HCT116 (cell line): ENCODE results near the gene ANKRA2. TPM values are rescaled to one million over a fixed set of nuclear protein-coding genes. Genes with fewer than 3 reads are reported as not detected.

Experiments used
- ATAC-seq: fragments of 200-7000 bp; cut with Tn5 transposase; 2 replicates; pipeline ENCODE4 v1.9.1; 2020; ENCODE audit warnings: mild to moderate bottlenecking, moderate library complexity
- BruUV-seq: library from RNA; stranded (reverse); fragments of 400-500 nt; replicated peaks from 2 replicates; lab custom pipeline; 2021; lab: Mats Ljungman, UMichigan
- CTCF ChIA-PET: fragments of 300-600 bp; sonication (Branson Sonifier 250); formaldehyde crosslinking; loops from one replicate; lab custom pipeline; 2021; ENCODE audit warnings: antibody characterized with exemption; lab: Charles Lee
- POLR2A ChIA-PET: fragments of 300-600, 350-600 bp; sonication (Branson Sonifier 250); formaldehyde crosslinking; loops from one replicate; lab custom pipeline; 2021; ENCODE audit warnings: antibody characterized with exemption; lab: Charles Lee
- RAD21 ChIA-PET, 2 experiments: fragments of 300-600 bp; sonication (Branson Sonifier 250); formaldehyde crosslinking; loops; one replicate each; lab custom pipeline; 2023; ENCODE audit warnings: low total read pairs in 2 of 2; ENCODE audit not compliant: uncharacterized antibody in 2 of 2, unreplicated experiment in 2 of 2, low non-redundant PET in 1 of 2; lab: Charles Lee
- DNase-seq: peaks from one replicate; pipeline ENCODE4 v3.0.0-alpha.2; 2010; ENCODE audit warnings: low read depth, low spot score
- H2AFZ ChIP-seq: fragments of 200-600 bp; shearing (Covaris generic), sonication (generic); 2 replicates; pipeline ENCODE4 v1.6.1; 2017; ENCODE audit warnings: low read depth, mixed run types, mixed read lengths, antibody characterized with exemption, low read length; ENCODE audit not compliant: poor library complexity, severe bottlenecking
- H3K27ac ChIP-seq: 2 replicates; pipeline ENCODE4 v1.5.1; 2012; ENCODE audit warnings: low read depth, low read length
- H3K27me3 ChIP-seq: fragments of 200-600 bp; sonication (generic); 2 replicates; pipeline ENCODE4 v1.6.1; 2016; ENCODE audit warnings: mixed run types, low read length, mixed read lengths; ENCODE audit not compliant: insufficient read depth
- H3K36me3 ChIP-seq, 2 experiments: fragments of 200-500 bp in 1 of 2; fragments of 200-600 bp in 1 of 2; sonication (Bioruptor generic) in 1 of 2; sonication (generic) in 1 of 2; 2 replicates each; pipeline versions ENCODE4 v1.5.1 to v1.6.1; 2014 to 2016; ENCODE audit warnings: low read length in 2 of 2, inconsistent platforms in 1 of 2, mixed read lengths in 1 of 2, mixed run types in 1 of 2; ENCODE audit not compliant: insufficient read depth in 2 of 2, control insufficient read depth in 1 of 2
- H3K4me1 ChIP-seq, 2 experiments: fragments of 200-600 bp in 1 of 2; sonication (generic) in 1 of 2; 2 replicates each; pipeline versions ENCODE4 v1.5.1 to v1.6.1; 2012 to 2017; ENCODE audit warnings: low read length in 2 of 2, inconsistent platforms in 1 of 2, mild to moderate bottlenecking in 1 of 2, mixed read lengths in 1 of 2, mixed run types in 1 of 2, moderate library complexity in 1 of 2; ENCODE audit not compliant: insufficient read depth in 2 of 2, control insufficient read depth in 1 of 2
- H3K4me2 ChIP-seq: fragments of 200-600 bp; sonication (generic); 2 replicates; pipeline ENCODE4 v1.6.1; 2017; ENCODE audit warnings: mixed run types, low read length, mixed read lengths
- H3K4me3 ChIP-seq, 2 experiments: fragments of 200-600 bp in 1 of 2; sonication (generic) in 1 of 2; replicated peaks in 1 of 2; 2 replicates each; pipeline ENCODE4 v1.5.1; 2011 to 2016; ENCODE audit warnings: low read length in 2 of 2, control low read depth in 1 of 2, low read depth in 1 of 2, mild to moderate bottlenecking in 1 of 2, mixed read lengths in 1 of 2, mixed run types in 1 of 2
- H3K79me2 ChIP-seq: fragments of 200-600 bp; sonication (generic); 2 replicates; pipeline ENCODE4 v1.6.1; 2017; ENCODE audit warnings: mild to moderate bottlenecking, mixed run types, low read length, moderate library complexity, mixed read lengths; ENCODE audit not compliant: insufficient read depth
- H3K9ac ChIP-seq: fragments of 200-600 bp; sonication (generic); 2 replicates; pipeline ENCODE4 v1.6.1; 2016; ENCODE audit warnings: low read length, mixed read lengths
- H3K9me2 ChIP-seq: fragments of 200-600 bp; sonication (generic), shearing (Covaris generic); 2 replicates; pipeline ENCODE4 v1.6.1; 2017; ENCODE audit warnings: mixed run types, mild to moderate bottlenecking, moderate library complexity; ENCODE audit not compliant: insufficient read depth
- H3K9me3 ChIP-seq, 2 experiments: fragments of 200-500 bp in 1 of 2; fragments of 200-600 bp in 1 of 2; sonication (Bioruptor generic) in 1 of 2; sonication (generic) in 1 of 2; 2 replicates each; pipeline ENCODE4 v1.6.1; 2014 to 2017; ENCODE audit warnings: low read length in 2 of 2, mixed read lengths in 2 of 2, inconsistent platforms in 1 of 2, low read depth in 1 of 2, mild to moderate bottlenecking in 1 of 2, mixed run types in 1 of 2, moderate library complexity in 1 of 2; ENCODE audit not compliant: control insufficient read depth in 1 of 2, insufficient read depth in 1 of 2
- H4K20me1 ChIP-seq: fragments of 200-600 bp; sonication (generic), shearing (Covaris generic); 2 replicates; pipeline ENCODE4 v1.6.1; 2017; ENCODE audit warnings: mixed run types, mild to moderate bottlenecking, moderate library complexity; ENCODE audit not compliant: insufficient read depth
- CBX3 ChIP-seq: IDR thresholded peaks from 2 replicates; pipeline ENCODE4 v1.6.1; 2012; ENCODE audit warnings: low read depth
- EGR1 ChIP-seq: IDR thresholded peaks from 2 replicates; pipeline ENCODE4 v1.6.1; 2012; ENCODE audit warnings: low read depth
- ELF1 ChIP-seq: IDR thresholded peaks from 2 replicates; pipeline ENCODE4 v1.6.1; 2012; ENCODE audit warnings: low read depth, borderline replicate concordance
- REST ChIP-seq: IDR thresholded peaks from 2 replicates; pipeline ENCODE4 v1.6.1; 2012; ENCODE audit warnings: low read depth
- SP1 ChIP-seq: IDR thresholded peaks from 2 replicates; pipeline ENCODE4 v1.6.1; 2012; ENCODE audit warnings: low read depth
- YY1 ChIP-seq: IDR thresholded peaks from 2 replicates; pipeline ENCODE4 v1.6.1; 2011; ENCODE audit warnings: low read length, low read depth, moderate library complexity, mild to moderate bottlenecking; ENCODE audit not compliant: insufficient replicate concordance; ENCODE audit errors: extremely low read depth
- ZBTB33 ChIP-seq: IDR thresholded peaks from 2 replicates; pipeline ENCODE4 v1.6.1; 2011; ENCODE audit warnings: mild to moderate bottlenecking, low read length, moderate library complexity; ENCODE audit not compliant: insufficient replicate concordance; ENCODE audit errors: extremely low read depth
- ZFX ChIP-seq: fragments of 450-650 bp; IDR thresholded peaks from 2 replicates; pipeline ENCODE4 v1.6.1; 2017
- intact Hi-C: fragments of 100-400 bp; cut with micrococcal nuclease; formaldehyde crosslinking; loops from 2 replicates; pipeline ENCODE4 v1.10.0; 2022
- total RNA-seq: library from RNA; stranded (reverse); gene quantifications from one replicate; pipeline ENCODE4 v1.2.1, GENCODE V29; 2021; ENCODE audit not compliant: unreplicated experiment

The ANKRA2 gene
- total RNA-seq, 1 experiment from 2014 or later, result 17.0 TPM

GRCh38 chr5:73582285-73583145 is 17.1 kb upstream of the ANKRA2 start:
- peaks cover 35 to 36% of the 10 kb centered on the region in 2 experiments; a peak in 3 of 4 replicates for H3K36me3 ChIP-seq
- no peaks in the 10 kb centered on the region; the same call in 1 of the 2 replicates for H4K20me1 ChIP-seq
- H2AFZ ChIP-seq, result no peak overlapping the region
- no peak overlapping the region for H3K4me2 ChIP-seq
- H3K4me1 ChIP-seq, result no peaks in the 10 kb centered on the region
- ATAC-seq (no peak), DNase-seq (no peak)
- H3K9me3 ChIP-seq, result no peaks in the 10 kb centered on the region
- H3K79me2 ChIP-seq, result peaks cover 14% of the 10 kb centered on the region
- H3K27ac ChIP-seq, result no peak overlapping the region
- ChIA-PET POLR2A (no interaction called here), RAD21 (no interaction called here), CTCF (no interaction called here)
- no peak overlapping the region for H3K9ac ChIP-seq
- TF ChIP-seq ZBTB33 (no peak), EGR1 (no peak), YY1 (no peak), REST (no peak), CBX3 (no peak), SP1 (no peak), ZFX (no peak), ELF1 (no peak)
- H3K9me2 ChIP-seq, result no peaks in the 10 kb centered on the region
- BruUV-seq, result no TSS peak
- H3K27me3 ChIP-seq, result no peaks in the 10 kb centered on the region
- no peak overlapping the region for H3K4me3 ChIP-seq
- intact Hi-C loops, result no loop called here
